ENCODE data around the gene PFDN4.
A peak's percentile ranks its signal among the peaks of the same experiment; 100 is the strongest.

PFDN4 gene

GRCh38 chr20:54173653-54174456 is 34.0 kb upstream of the PFDN4 start, which contains the start of gene CYP24A1:
Gene CYP24A1, minus strand, starts transcription at chr20:54173986. Its CDS starts 407 bp downstream, at chr20:54173579.
- no peak for DNase-seq

GRCh38 chr20:54174457-54175175 is 33.3 kb upstream of the PFDN4 start:
- DNase-seq = no peak

GRCh38 chr20:54176610-54177009 is 31.3 kb upstream of the PFDN4 start:
- DNase-seq = no peak

GRCh38 chr20:54177378-54177777 is 30.5 kb upstream of the PFDN4 start:
- no peak for DNase-seq

GRCh38 chr20:54178256-54178655 is 29.6 kb upstream of the PFDN4 start:
- DNase-seq = no peak

- peak; percentile 8 for DNase-seq
Measured at GRCh38 chr20:54179946-54180345, 27.9 kb upstream of the PFDN4 start.

- DNase-seq = no peak
Measured at GRCh38 chr20:54180931-54181330, 27.0 kb upstream of the PFDN4 start.

GRCh38 chr20:54184071-54184470 is 23.8 kb upstream of the PFDN4 start:
- DNase-seq = no peak

- no peak for DNase-seq
Measured at GRCh38 chr20:54184904-54185626, 22.8 kb upstream of the PFDN4 start.

GRCh38 chr20:54188132-54188849 is 19.6 kb upstream of the PFDN4 start:
- DNase-seq = no peak

- no peak for DNase-seq
Measured at GRCh38 chr20:54189630-54190029, 18.3 kb upstream of the PFDN4 start.

- DNase-seq = no peak
Measured at GRCh38 chr20:54190217-54190616, 17.7 kb upstream of the PFDN4 start.

GRCh38 chr20:54193817-54194216 is 14.1 kb upstream of the PFDN4 start:
- no peak for DNase-seq

- DNase-seq = no peak
Measured at GRCh38 chr20:54194724-54195438, 13.0 kb upstream of the PFDN4 start.

GRCh38 chr20:54195483-54196472 is 12.1 kb upstream of the PFDN4 start:
- DNase-seq = no peak

GRCh38 chr20:54197621-54198604 is 10.0 kb upstream of the PFDN4 start:
- DNase-seq = no peak

- no peak for DNase-seq
Measured at GRCh38 chr20:54199283-54199682, 8.6 kb upstream of the PFDN4 start.

GRCh38 chr20:54199721-54200176 is 8.1 kb upstream of the PFDN4 start:
- DNase-seq = peak; percentile 74

- peak; percentile 47 for DNase-seq
Measured at GRCh38 chr20:54200487-54201267, 7.2 kb upstream of the PFDN4 start.
